Endothelial cell of umbilical vein (primary cell): ENCODE measurements around the gene LGI1.

Experiments
- CTCF ChIP-seq, 2 donors: IDR thresholded peaks; 1 replicate in 1 of 2; 2 replicates in 1 of 2; pipeline ENCODE4 v1.5.1; 2011; ENCODE audit warnings: low read length in 2 of 2, mild to moderate bottlenecking in 2 of 2, moderate library complexity in 2 of 2, control low read depth in 1 of 2, inconsistent platforms in 1 of 2, low read depth in 1 of 2; ENCODE audit not compliant: insufficient read depth in 1 of 2; ENCODE audit errors: extremely low read depth in 1 of 2
- EZH2 ChIP-seq: IDR thresholded peaks from 2 replicates; pipeline ENCODE4 v1.6.1; 2012; ENCODE audit warnings: borderline replicate concordance, low read depth, mild to moderate bottlenecking, moderate library complexity, low read length, inconsistent platforms; ENCODE audit not compliant: severe bottlenecking
- FOS ChIP-seq: IDR thresholded peaks from 2 replicates; pipeline ENCODE4 v1.6.1; 2011; ENCODE audit warnings: mild to moderate bottlenecking, low read length, moderate library complexity, borderline replicate concordance; ENCODE audit not compliant: insufficient read depth
- JUN ChIP-seq: IDR thresholded peaks from 2 replicates; pipeline ENCODE4 v1.6.1; 2011; ENCODE audit warnings: borderline replicate concordance, low read depth; ENCODE audit not compliant: insufficient read length, insufficient read depth
- MAX ChIP-seq: IDR thresholded peaks from 2 replicates; pipeline ENCODE4 v1.6.1; 2011; ENCODE audit not compliant: insufficient read depth, insufficient read length
- MYC ChIP-seq: IDR thresholded peaks from one replicate; pipeline ENCODE4 v1.6.1; 2011; ENCODE audit warnings: mild to moderate bottlenecking, low read depth, low read length
- POLR2A ChIP-seq: IDR thresholded peaks from 2 replicates; pipeline ENCODE4 v1.6.1; 2012; ENCODE audit warnings: low read depth, mild to moderate bottlenecking, control low read depth, low read length
- POLR2AphosphoS5 ChIP-seq: IDR thresholded peaks from 2 replicates; pipeline ENCODE4 v1.6.1; 2012; ENCODE audit warnings: low read depth, mild to moderate bottlenecking, control low read depth, low read length, moderate library complexity; ENCODE audit not compliant: insufficient read depth

GRCh38 chr10:93841961-93842360 is 84.2 kb downstream of the LGI1 start:
- TF ChIP-seq CTCF (IDR thresholded peaks at IDR 0.05; ENCODE audit: extremely low read depth in 1 of 2, insufficient read depth in 1 of 2, low read depth in 1 of 2, low read length in 2 of 2) (no peak), EZH2 (no peak), POLR2AphosphoS5 (no peak), POLR2A (no peak), JUN (no peak), FOS (no peak), MYC (no peak), MAX (no peak)
